GM12865 (cell line): ENCODE results near the gene CEP164.

Experiments
- DNase-seq: peaks from one replicate; pipeline ENCODE4 v3.0.0; 2010; ENCODE audit warnings: low read depth
- H3K4me3 ChIP-seq: 2 replicates; pipeline ENCODE4 v1.5.1; 2011; ENCODE audit warnings: mild to moderate bottlenecking, low read depth, low read length, control low read depth
- TF ChIP-seq, protein P1 (sequence below): IDR thresholded peaks from 2 replicates; pipeline ENCODE4 v1.5.1; 2011; ENCODE audit warnings: low read length, control low read depth, low read depth, inconsistent platforms; ENCODE audit not compliant: insufficient read depth; ENCODE audit errors: missing control alignments

The CEP164 gene

GRCh38 chr11:117302228-117302627 lies 25.4 kb upstream of the CEP164 start:
- DNase-seq, result peak; percentile 52
- TF ChIP-seq, protein P1, sequence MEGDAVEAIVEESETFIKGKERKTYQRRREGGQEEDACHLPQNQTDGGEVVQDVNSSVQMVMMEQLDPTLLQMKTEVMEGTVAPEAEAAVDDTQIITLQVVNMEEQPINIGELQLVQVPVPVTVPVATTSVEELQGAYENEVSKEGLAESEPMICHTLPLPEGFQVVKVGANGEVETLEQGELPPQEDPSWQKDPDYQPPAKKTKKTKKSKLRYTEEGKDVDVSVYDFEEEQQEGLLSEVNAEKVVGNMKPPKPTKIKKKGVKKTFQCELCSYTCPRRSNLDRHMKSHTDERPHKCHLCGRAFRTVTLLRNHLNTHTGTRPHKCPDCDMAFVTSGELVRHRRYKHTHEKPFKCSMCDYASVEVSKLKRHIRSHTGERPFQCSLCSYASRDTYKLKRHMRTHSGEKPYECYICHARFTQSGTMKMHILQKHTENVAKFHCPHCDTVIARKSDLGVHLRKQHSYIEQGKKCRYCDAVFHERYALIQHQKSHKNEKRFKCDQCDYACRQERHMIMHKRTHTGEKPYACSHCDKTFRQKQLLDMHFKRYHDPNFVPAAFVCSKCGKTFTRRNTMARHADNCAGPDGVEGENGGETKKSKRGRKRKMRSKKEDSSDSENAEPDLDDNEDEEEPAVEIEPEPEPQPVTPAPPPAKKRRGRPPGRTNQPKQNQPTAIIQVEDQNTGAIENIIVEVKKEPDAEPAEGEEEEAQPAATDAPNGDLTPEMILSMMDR, result no peak
- no peak overlapping the region for H3K4me3 ChIP-seq

- TF ChIP-seq, protein P1, result no peak
- no peak for DNase-seq
- no peak overlapping the region for H3K4me3 ChIP-seq
Measured at GRCh38 chr11:117303101-117303500, 24.6 kb upstream of the CEP164 start.

DNA sequence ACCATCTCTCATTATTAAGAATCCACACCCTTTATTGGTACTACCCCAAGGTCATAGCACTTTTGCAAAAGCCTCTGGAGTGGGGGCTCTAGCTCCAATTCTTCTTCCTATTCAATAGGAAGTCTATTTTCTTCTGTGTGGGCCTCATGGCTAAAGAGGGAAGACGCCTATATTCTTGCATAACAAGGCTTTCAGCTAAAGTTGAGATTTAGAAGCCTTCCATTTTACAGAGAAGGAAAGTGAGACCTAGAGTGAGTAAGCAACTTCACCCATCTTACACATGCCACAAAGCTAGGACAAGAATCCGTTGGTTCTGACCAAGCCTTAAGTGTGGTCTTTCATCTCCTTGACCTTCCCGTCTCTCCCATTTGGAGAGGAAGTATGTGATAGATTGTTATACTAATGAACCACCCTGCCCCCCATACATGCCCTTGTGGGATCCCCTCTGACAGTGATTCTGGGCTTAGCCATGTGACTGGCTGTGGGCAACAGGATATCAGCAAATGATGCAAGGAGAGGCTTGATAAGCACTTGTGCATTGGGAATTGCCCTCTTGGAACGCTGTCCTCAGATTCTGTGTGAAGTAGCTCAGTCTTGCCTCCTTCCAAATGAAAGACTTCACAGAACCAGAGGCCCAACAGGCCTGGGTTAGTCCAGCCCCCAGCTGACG lies 23.9 kb upstream of the CEP164 start:
- no peak overlapping the region for H3K4me3 ChIP-seq
- no peak for DNase-seq
- TF ChIP-seq, protein P1, result no peak

DNA sequence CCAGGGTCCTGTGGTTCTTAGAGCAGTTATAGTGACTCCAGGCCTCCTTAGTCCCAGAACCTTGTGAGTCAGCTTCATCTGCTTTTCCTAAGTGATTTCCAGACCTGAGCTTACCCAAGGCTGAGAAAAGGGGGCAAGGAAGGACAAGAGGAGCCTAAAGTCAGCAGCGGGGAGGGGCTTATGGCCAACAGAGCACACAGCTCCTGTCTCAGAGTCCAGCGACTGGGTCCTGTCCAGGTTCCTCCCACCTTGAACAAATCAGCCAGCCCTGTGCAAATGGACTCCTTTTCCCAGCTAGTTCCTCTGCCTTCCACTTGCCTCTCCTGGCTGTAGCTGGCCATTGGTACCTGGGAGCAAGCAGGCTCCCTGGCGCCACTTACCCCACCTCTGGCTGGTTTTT lies 22.5 kb upstream of the CEP164 start:
- TF ChIP-seq, protein P1, result no peak

GRCh38 chr11:117309310-117309709 lies 18.3 kb upstream of the CEP164 start:
- TF ChIP-seq, protein P1, result no peak
- no peak overlapping the region for H3K4me3 ChIP-seq
- no peak for DNase-seq

More for the DNA sequence above, 22.5 kb upstream of the CEP164 start:
- no peak overlapping the region for H3K4me3 ChIP-seq
- DNase-seq, result no peak

DNA sequence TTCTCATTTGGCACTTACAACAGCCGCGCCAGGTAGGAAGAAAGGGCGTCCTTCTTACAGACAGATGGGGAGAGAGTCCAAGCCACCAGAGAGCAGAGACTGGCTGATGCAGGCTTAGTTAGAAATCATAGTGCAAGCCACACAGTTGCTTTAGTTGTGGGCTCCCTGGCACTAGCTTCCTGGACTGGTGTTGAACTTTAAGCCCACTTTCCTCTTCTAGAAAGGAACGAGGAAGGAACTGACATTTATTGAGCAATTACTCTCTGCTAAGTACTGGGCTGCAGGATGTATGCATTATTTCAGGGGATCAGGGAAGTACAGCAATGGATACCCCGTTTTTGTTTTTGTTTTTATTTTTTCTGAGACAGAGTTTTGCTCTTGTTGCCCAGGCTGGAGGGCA lies 14.6 kb upstream of the CEP164 start:
- TF ChIP-seq, protein P1, result no peak
- DNase-seq, result no peak
- no peak overlapping the region for H3K4me3 ChIP-seq

- no peak for DNase-seq
- H3K4me3 ChIP-seq, result no peak overlapping the region
- TF ChIP-seq, protein P1, result no peak
Measured at GRCh38 chr11:117313828-117314768, 13.6 kb upstream of the CEP164 start.
